Esophagus squamous epithelium (tissue), 4 donors: ENCODE measurements around the gene ITPR2.
"Not testable (repeated sequence)": the region's sequence is repeated elsewhere in the genome, so short reads cannot be mapped to it uniquely, and the experiment has no call there.

Experiments used
- CTCF ChIP-seq, 6 experiments: fragments of 450-650 bp in 4 of 6; fragments of 200-600 bp in 2 of 6; sonication (generic) in 2 of 6; IDR thresholded peaks; one replicate each; pipeline ENCODE4 v1.5.1; 2016 to 2019; ENCODE audit warnings: antibody characterized with exemption in 6 of 6, mild to moderate bottlenecking in 4 of 6, moderate library complexity in 4 of 6
- POLR2A ChIP-seq, 4 donors: fragments of 450-650 bp; IDR thresholded peaks; one replicate each; pipeline ENCODE4 v1.6.1; 2017; ENCODE audit warnings: antibody characterized with exemption in 4 of 4, mild to moderate bottlenecking in 4 of 4, moderate library complexity in 3 of 4

GRCh38 chr12:26862787-26863186 lies 29.8 kb upstream of the ITPR2 start:
- TF ChIP-seq CTCF, POLR2A (IDR thresholded peaks at IDR 0.05): not testable (repeated sequence)
